ENCODE results near the gene ADAMTSL3.

The ADAMTSL3 gene

DNA sequence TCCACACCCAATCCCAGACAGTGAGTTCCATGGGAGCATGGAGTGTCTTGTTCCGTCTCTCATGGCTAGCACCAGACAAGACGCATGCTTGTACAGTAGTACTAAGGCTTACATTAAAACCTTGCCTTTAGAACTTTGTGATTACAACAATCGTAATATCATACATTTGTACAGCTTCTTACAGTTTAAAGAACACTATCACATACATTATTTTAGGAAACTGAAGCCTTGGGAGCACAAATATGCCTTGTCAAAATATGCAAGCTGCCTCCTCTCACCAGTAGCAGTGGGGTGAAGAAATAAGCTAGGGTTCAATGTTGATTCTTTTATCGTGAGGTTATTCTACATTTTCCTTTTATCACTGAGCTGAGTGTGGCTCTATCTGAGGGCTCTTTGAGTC is 36.8 kb downstream of the ADAMTSL3 start:
- no CpG with 5 or more reads among the region's 4 CpGs for WGBS (ENCODE audit: extremely low coverage, insufficient coverage, low lambda C conversion rate)
- Histone ChIP-seq H3K4me2 (ENCODE audit: low read length) (no peak overlapping the region), H3K23ac (ENCODE audit: low read length) (no peak overlapping the region), H3K79me2 (ENCODE audit: control insufficient read depth, insufficient read depth, low read length) (no peaks in the 10 kb centered on the region), H4K5ac (ENCODE audit: low read length) (no peak overlapping the region), H4K8ac (ENCODE audit: low read depth, low read length) (no peak overlapping the region), H2AK5ac (ENCODE audit: low read length) (no peak overlapping the region), H3K36me3 (ENCODE audit: control insufficient read depth, insufficient read depth, low read length) (no peaks in the 10 kb centered on the region), H2BK5ac (ENCODE audit: low read length) (no peak overlapping the region), H3K9ac (ENCODE audit: low read length) (no peak overlapping the region), H3K79me1 (ENCODE audit: low read length) (no peaks in the 10 kb centered on the region), H2BK15ac (replicated peaks; ENCODE audit: low read depth) (no peak overlapping the region), H3K56ac (ENCODE audit: low read length) (no peak overlapping the region), H2BK120ac (ENCODE audit: low read depth, low read length) (no peak overlapping the region), H3K4me3 (ENCODE audit: low read length) (no peak overlapping the region), H3K27me3 (ENCODE audit: insufficient read depth, low read length, poor library complexity) (no peaks in the 10 kb centered on the region), H3K18ac (ENCODE audit: low read length) (no peak overlapping the region), H3K4ac (ENCODE audit: low read depth, low read length) (no peak overlapping the region), H3K4me1 (ENCODE audit: control insufficient read depth, low read depth, low read length) (peaks cover 1% of the 10 kb centered on the region), H3K27ac (ENCODE audit: low read depth, low read length) (no peak overlapping the region)
- no peak for DNase-seq

DNA sequence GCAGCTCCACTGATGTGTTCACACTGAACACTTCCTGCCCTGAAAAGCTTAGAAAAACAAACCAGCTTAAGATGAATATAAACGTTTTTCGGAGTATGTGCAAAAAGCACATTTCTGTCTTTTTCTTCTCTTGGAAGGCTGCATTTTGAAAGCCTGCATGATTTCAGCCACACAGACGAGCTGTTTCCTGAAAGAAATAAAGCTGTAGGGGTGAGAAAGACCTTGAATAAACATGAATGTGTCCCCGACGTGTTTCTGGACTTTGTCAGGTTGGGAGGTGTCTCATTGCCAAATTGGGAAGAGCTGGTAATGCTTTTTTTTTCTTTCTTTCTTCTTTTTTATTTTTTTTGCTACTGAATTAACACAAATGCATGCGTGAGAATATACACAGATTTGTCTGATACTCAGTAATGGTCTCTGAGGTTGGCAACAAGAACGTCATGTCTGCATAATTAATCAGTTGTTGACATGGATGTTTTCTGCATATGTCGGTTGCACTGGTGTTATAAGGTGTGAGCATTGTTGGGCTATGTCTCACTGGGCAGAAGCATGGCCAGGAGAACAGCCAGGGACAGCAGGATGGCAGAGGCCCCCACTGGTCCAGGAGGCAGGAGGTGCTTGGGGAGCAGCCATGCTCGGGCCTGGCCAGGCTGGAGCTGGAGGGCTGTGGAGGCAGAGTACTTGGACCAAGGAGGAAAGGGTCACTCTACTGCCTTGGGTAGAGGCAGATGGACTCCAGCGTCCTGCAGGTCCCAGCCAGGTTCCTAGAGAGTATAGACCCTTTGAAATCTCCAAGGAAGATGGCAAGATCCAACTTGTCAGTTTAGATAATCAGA is 39.0 kb downstream of the ADAMTSL3 start:
- no peak overlapping the region for H3K18ac ChIP-seq (ENCODE audit: low read length)
- no peak overlapping the region for H4K8ac ChIP-seq (ENCODE audit: low read depth, low read length)
- H3K4me2 ChIP-seq (ENCODE audit: low read length), result no peak overlapping the region
- peaks cover 1% of the 10 kb centered on the region for H3K4me1 ChIP-seq (ENCODE audit: control insufficient read depth, low read depth, low read length)
- H3K23ac ChIP-seq (ENCODE audit: low read length), result no peak overlapping the region
- H4K5ac ChIP-seq (ENCODE audit: low read length), result no peak overlapping the region
- H3K79me1 ChIP-seq (ENCODE audit: low read length), result no peaks in the 10 kb centered on the region
- no peak overlapping the region for H3K9ac ChIP-seq (ENCODE audit: low read length)
- H3K36me3 ChIP-seq (ENCODE audit: control insufficient read depth, insufficient read depth, low read length), result no peaks in the 10 kb centered on the region
- no peak overlapping the region for H2BK120ac ChIP-seq (ENCODE audit: low read depth, low read length)
- no peaks in the 10 kb centered on the region for H3K27me3 ChIP-seq (ENCODE audit: insufficient read depth, low read length, poor library complexity)
- no peak for DNase-seq
- no peaks in the 10 kb centered on the region for H3K79me2 ChIP-seq (ENCODE audit: control insufficient read depth, insufficient read depth, low read length)
- no peak overlapping the region for H2AK5ac ChIP-seq (ENCODE audit: low read length)
- H2BK5ac ChIP-seq (ENCODE audit: low read length), result no peak overlapping the region
- no CpG with 5 or more reads among the region's 10 CpGs for WGBS (ENCODE audit: extremely low coverage, insufficient coverage, low lambda C conversion rate)
- H3K27ac ChIP-seq (ENCODE audit: low read depth, low read length), result no peak overlapping the region
- H3K4me3 ChIP-seq (ENCODE audit: low read length), result no peak overlapping the region
- H2BK15ac ChIP-seq (replicated peaks; ENCODE audit: low read depth), result no peak overlapping the region
- H3K56ac ChIP-seq (ENCODE audit: low read length), result no peak overlapping the region
- H3K4ac ChIP-seq (ENCODE audit: low read depth, low read length), result no peak overlapping the region

DNA sequence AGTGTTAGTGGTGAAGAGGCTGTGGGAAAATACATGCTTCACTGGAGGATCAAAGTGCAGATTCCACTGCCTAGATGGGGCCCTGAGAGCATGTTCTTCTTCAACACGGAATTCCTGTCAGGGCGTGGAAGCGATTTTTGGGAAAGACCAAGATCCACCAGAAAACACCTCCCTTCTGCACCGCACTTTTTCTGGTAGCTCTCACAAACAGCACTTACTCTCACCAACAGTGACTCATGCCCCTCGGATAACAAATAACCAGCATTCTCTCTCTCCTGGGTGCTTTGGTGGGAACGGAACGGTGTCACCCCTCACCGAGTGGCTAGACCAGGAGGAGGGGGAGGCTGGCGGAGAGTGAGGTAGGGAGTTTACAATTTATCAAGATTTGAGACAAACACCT is 40.1 kb downstream of the ADAMTSL3 start:
- Histone ChIP-seq H4K8ac (ENCODE audit: low read depth, low read length) (no peak overlapping the region), H4K5ac (ENCODE audit: low read length) (no peak overlapping the region), H3K9ac (ENCODE audit: low read length) (no peak overlapping the region), H3K4me3 (ENCODE audit: low read length) (no peak overlapping the region), H3K4ac (ENCODE audit: low read depth, low read length) (no peak overlapping the region), H2BK5ac (ENCODE audit: low read length) (no peak overlapping the region), H3K36me3 (ENCODE audit: control insufficient read depth, insufficient read depth, low read length) (no peaks in the 10 kb centered on the region), H3K4me1 (ENCODE audit: control insufficient read depth, low read depth, low read length) (peaks cover 1% of the 10 kb centered on the region), H3K27me3 (ENCODE audit: insufficient read depth, low read length, poor library complexity) (no peaks in the 10 kb centered on the region), H3K79me1 (ENCODE audit: low read length) (no peaks in the 10 kb centered on the region), H3K56ac (ENCODE audit: low read length) (no peak overlapping the region), H2BK120ac (ENCODE audit: low read depth, low read length) (no peak overlapping the region), H3K27ac (ENCODE audit: low read depth, low read length) (no peak overlapping the region), H3K4me2 (ENCODE audit: low read length) (no peak overlapping the region), H3K79me2 (ENCODE audit: control insufficient read depth, insufficient read depth, low read length) (no peaks in the 10 kb centered on the region), H3K18ac (ENCODE audit: low read length) (no peak overlapping the region), H2BK15ac (replicated peaks; ENCODE audit: low read depth) (no peak overlapping the region), H2AK5ac (ENCODE audit: low read length) (no peak overlapping the region), H3K23ac (ENCODE audit: low read length) (no peak overlapping the region)
- peak; percentile 89 for DNase-seq
- no CpG with 5 or more reads among the region's 9 CpGs for WGBS (ENCODE audit: extremely low coverage, insufficient coverage, low lambda C conversion rate)

DNA sequence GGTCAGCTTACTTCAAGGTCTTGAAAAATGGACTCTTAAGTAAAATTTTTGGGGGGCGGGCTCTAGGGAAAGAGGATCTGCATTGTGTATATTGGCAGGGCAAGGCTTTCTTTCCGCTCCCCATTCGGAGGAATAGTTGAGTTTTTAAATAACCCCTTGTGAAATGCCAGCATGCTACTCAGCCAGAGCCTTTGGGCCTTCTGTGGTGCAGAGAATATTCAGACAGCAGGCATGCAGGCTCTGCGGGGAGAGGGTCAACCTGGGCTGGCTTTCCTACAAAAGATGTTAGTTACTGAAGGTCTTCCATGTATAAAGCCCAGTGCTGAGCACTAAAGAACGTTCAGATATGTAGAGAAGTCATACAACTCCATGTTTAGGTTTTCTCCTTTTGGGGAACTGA is 40.6 kb downstream of the ADAMTSL3 start:
- Histone ChIP-seq H3K27ac (ENCODE audit: low read depth, low read length) (no peak overlapping the region), H3K36me3 (ENCODE audit: control insufficient read depth, insufficient read depth, low read length) (no peaks in the 10 kb centered on the region), H3K4me3 (ENCODE audit: low read length) (no peak overlapping the region)

DNA sequence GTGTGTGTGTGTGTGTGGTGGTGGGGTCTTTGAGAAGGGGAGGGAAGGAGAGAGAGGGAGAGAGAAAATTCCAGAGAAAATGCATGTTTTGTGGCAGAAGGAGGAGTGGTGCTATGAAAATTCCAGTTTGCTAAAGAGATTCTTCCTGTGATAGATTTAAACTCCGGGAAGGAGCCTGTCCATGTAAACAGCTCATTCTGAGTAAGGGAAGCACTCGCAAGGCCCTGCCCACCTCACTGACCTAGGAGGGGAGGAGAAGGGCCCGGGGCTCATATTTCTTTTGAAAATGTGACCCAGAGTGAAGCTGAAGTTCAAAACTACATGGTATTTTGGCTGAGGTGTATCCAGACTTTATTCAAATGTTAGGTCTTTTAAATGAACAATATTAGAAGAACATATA is 41.3 kb downstream of the ADAMTSL3 start:
- no peak overlapping the region for H3K23ac ChIP-seq (ENCODE audit: low read length)
- no peak overlapping the region for H2BK5ac ChIP-seq (ENCODE audit: low read length)
- H4K5ac ChIP-seq (ENCODE audit: low read length), result no peak overlapping the region
- DNase-seq, result peak; percentile 44
- H3K27me3 ChIP-seq (ENCODE audit: insufficient read depth, low read length, poor library complexity), result no peaks in the 10 kb centered on the region
- H3K36me3 ChIP-seq (ENCODE audit: control insufficient read depth, insufficient read depth, low read length), result no peaks in the 10 kb centered on the region
- WGBS (ENCODE audit: extremely low coverage, insufficient coverage, low lambda C conversion rate), result no CpG with 5 or more reads among the region's 3 CpGs
- peaks cover 1% of the 10 kb centered on the region for H3K4me1 ChIP-seq (ENCODE audit: control insufficient read depth, low read depth, low read length)
- no peak overlapping the region for H2BK15ac ChIP-seq (replicated peaks; ENCODE audit: low read depth)
- H3K79me1 ChIP-seq (ENCODE audit: low read length), result no peaks in the 10 kb centered on the region
- no peak overlapping the region for H3K9ac ChIP-seq (ENCODE audit: low read length)
- H3K56ac ChIP-seq (ENCODE audit: low read length), result no peak overlapping the region
- H3K18ac ChIP-seq (ENCODE audit: low read length), result no peak overlapping the region
- no peak overlapping the region for H2BK120ac ChIP-seq (ENCODE audit: low read depth, low read length)
- H2AK5ac ChIP-seq (ENCODE audit: low read length), result no peak overlapping the region
- H3K4me2 ChIP-seq (ENCODE audit: low read length), result no peak overlapping the region
- H3K79me2 ChIP-seq (ENCODE audit: control insufficient read depth, insufficient read depth, low read length), result no peaks in the 10 kb centered on the region
- H3K4me3 ChIP-seq (ENCODE audit: low read length), result no peak overlapping the region
- H3K4ac ChIP-seq (ENCODE audit: low read depth, low read length), result no peak overlapping the region
- H3K27ac ChIP-seq (ENCODE audit: low read depth, low read length), result no peak overlapping the region
- H4K8ac ChIP-seq (ENCODE audit: low read depth, low read length), result no peak overlapping the region

More for the DNA sequence above, 40.6 kb downstream of the ADAMTSL3 start:
- H4K8ac ChIP-seq (ENCODE audit: low read depth, low read length), result no peak overlapping the region
- H3K79me2 ChIP-seq (ENCODE audit: control insufficient read depth, insufficient read depth, low read length), result no peaks in the 10 kb centered on the region
- no peak overlapping the region for H3K4me2 ChIP-seq (ENCODE audit: low read length)
- H3K79me1 ChIP-seq (ENCODE audit: low read length), result no peaks in the 10 kb centered on the region
- no peak overlapping the region for H2BK15ac ChIP-seq (replicated peaks; ENCODE audit: low read depth)
- no peak overlapping the region for H3K9ac ChIP-seq (ENCODE audit: low read length)
- no peak overlapping the region for H3K56ac ChIP-seq (ENCODE audit: low read length)
- H4K5ac ChIP-seq (ENCODE audit: low read length), result no peak overlapping the region
- no peaks in the 10 kb centered on the region for H3K27me3 ChIP-seq (ENCODE audit: insufficient read depth, low read length, poor library complexity)
- peaks cover 1% of the 10 kb centered on the region for H3K4me1 ChIP-seq (ENCODE audit: control insufficient read depth, low read depth, low read length)
- no peak overlapping the region for H3K23ac ChIP-seq (ENCODE audit: low read length)
- no peak overlapping the region for H2AK5ac ChIP-seq (ENCODE audit: low read length)
- WGBS (ENCODE audit: extremely low coverage, insufficient coverage, low lambda C conversion rate), result no CpG with 5 or more reads among the region's 5 CpGs
- peak; percentile 54 for DNase-seq
- H3K4ac ChIP-seq (ENCODE audit: low read depth, low read length), result no peak overlapping the region
- H3K18ac ChIP-seq (ENCODE audit: low read length), result no peak overlapping the region
- no peak overlapping the region for H2BK5ac ChIP-seq (ENCODE audit: low read length)
- H2BK120ac ChIP-seq (ENCODE audit: low read depth, low read length), result no peak overlapping the region
